H1 (cell line): ENCODE results near the gene ABCC2. TPM values are rescaled to one million over a fixed set of nuclear protein-coding genes. Genes with fewer than 3 reads are reported as not detected.
"Not testable (repeated sequence)": the region's sequence is repeated elsewhere in the genome, so short reads cannot be mapped to it uniquely, and the experiment has no call there.

Experiments
- CTCF ChIA-PET: fragments of 300-600 bp; sonication (Branson Sonifier 250); formaldehyde crosslinking; loops from one replicate; lab custom pipeline; 2021; ENCODE audit not compliant: partially characterized antibody; lab: Charles Lee
- POLR2A ChIA-PET: fragments of 300-600 bp; sonication (Branson Sonifier 250); formaldehyde crosslinking; loops from one replicate; lab custom pipeline; 2021; ENCODE audit warnings: inconsistent platforms; ENCODE audit not compliant: partially characterized antibody; lab: Charles Lee
- DNase-seq, 2 experiments: peaks; one replicate each; pipeline versions ENCODE4 v3.0.0 to v3.0.0-alpha.2; 2010 to 2022; ENCODE audit warnings: low spot score in 2 of 2, low read depth in 1 of 2, mixed read lengths in 1 of 2
- FAIRE-seq: peaks from 2 replicates; lab custom pipeline; 2011; peaks lifted over from hg19 to GRCh38; lab: Jason Lieb, UNC
- H2AFZ ChIP-seq: 2 replicates; pipeline ENCODE4 v1.8.1; 2012; ENCODE audit warnings: low read length, inconsistent platforms
- H2AK5ac ChIP-seq: 2 replicates; pipeline ENCODE4 v1.6.1; 2013; ENCODE audit warnings: low read depth, low read length
- H2BK120ac ChIP-seq: replicated peaks from 2 replicates; pipeline ENCODE3; 2013; ENCODE audit warnings: low read depth, low read length, inconsistent platforms
- H2BK12ac ChIP-seq: 2 replicates; pipeline ENCODE4 v1.6.1; 2013; ENCODE audit warnings: low read depth, low read length
- H2BK15ac ChIP-seq: 2 replicates; pipeline ENCODE4 v1.6.1; 2013; ENCODE audit warnings: low read length
- H2BK20ac ChIP-seq: 2 replicates; pipeline ENCODE4 v1.6.1; 2013; ENCODE audit warnings: low read length
- H2BK5ac ChIP-seq: 2 replicates; pipeline ENCODE4 v1.6.1; 2013; ENCODE audit warnings: low read depth, low read length
- H3K14ac ChIP-seq: 2 replicates; pipeline ENCODE4 v1.6.1; 2013; ENCODE audit warnings: inconsistent platforms; ENCODE audit not compliant: insufficient read length
- H3K18ac ChIP-seq: 2 replicates; pipeline ENCODE4 v1.6.1; 2013; ENCODE audit warnings: low read length; ENCODE audit errors: extremely low read depth
- H3K23ac ChIP-seq: 2 replicates; pipeline ENCODE4 v1.6.1; 2013; ENCODE audit warnings: inconsistent platforms; ENCODE audit not compliant: insufficient read length
- H3K23me2 ChIP-seq: 2 replicates; pipeline ENCODE4 v1.6.1; 2013; ENCODE audit warnings: low read depth, low read length
- H3K27ac ChIP-seq: 2 replicates; pipeline ENCODE4 v1.6.1; 2011; ENCODE audit warnings: low read depth, low read length, inconsistent platforms
- H3K27me3 ChIP-seq, 4 experiments: replicated peaks in 1 of 4; 1 replicate in 1 of 4; 2 replicates in 3 of 4; pipeline versions ENCODE4 v1.6.1 to v1.8.1; 2011 to 2013; ENCODE audit warnings: low read length in 3 of 4, mild to moderate bottlenecking in 3 of 4, inconsistent platforms in 2 of 4, mixed read lengths in 2 of 4, moderate library complexity in 1 of 4; ENCODE audit not compliant: control insufficient read depth in 3 of 4, insufficient read depth in 3 of 4; ENCODE audit errors: extremely low read depth in 1 of 4
- H3K36me3 ChIP-seq, 4 experiments: 2 replicates each; pipeline versions ENCODE4 v1.6.1 to v1.8.1; 2011 to 2013; ENCODE audit warnings: mild to moderate bottlenecking in 4 of 4, low read length in 3 of 4, moderate library complexity in 2 of 4, control low read depth in 1 of 4, inconsistent platforms in 1 of 4; ENCODE audit not compliant: insufficient read depth in 4 of 4, control insufficient read depth in 2 of 4
- H3K4ac ChIP-seq: replicated peaks from 2 replicates; pipeline ENCODE3; 2013; ENCODE audit warnings: low read length, low read depth, mixed read lengths, inconsistent platforms; ENCODE audit not compliant: insufficient read length
- H3K4me1 ChIP-seq, 4 experiments: replicated peaks in 1 of 4; 1 replicate in 1 of 4; 2 replicates in 3 of 4; pipeline versions ENCODE4 v1.6.1 to v1.8.1; 2011 to 2013; ENCODE audit warnings: low read length in 3 of 4, inconsistent platforms in 2 of 4, mixed read lengths in 1 of 4; ENCODE audit not compliant: insufficient read depth in 4 of 4, control insufficient read depth in 3 of 4
- H3K4me2 ChIP-seq, 2 experiments: 2 replicates each; pipeline versions ENCODE4 v1.6.1 to v1.8.1; 2011 to 2013; ENCODE audit warnings: low read depth in 2 of 2, low read length in 2 of 2, control low read depth in 1 of 2, inconsistent platforms in 1 of 2, mild to moderate bottlenecking in 1 of 2; ENCODE audit not compliant: insufficient read depth in 1 of 2
- H3K4me3 ChIP-seq, 4 experiments: fragments of 200-600, 300-600 bp in 1 of 4; sonication (generic), shearing (Covaris generic), sonication (Bioruptor Twin) in 1 of 4; 2 replicates each; pipeline versions ENCODE4 v1.5.1 to v1.8.1; 2011 to 2016; ENCODE audit warnings: low read length in 4 of 4, low read depth in 3 of 4, control low read depth in 2 of 4, inconsistent platforms in 2 of 4, mild to moderate bottlenecking in 2 of 4, mixed read lengths in 1 of 4, moderate library complexity in 1 of 4; ENCODE audit not compliant: insufficient read depth in 2 of 4; ENCODE audit errors: extremely low read depth in 1 of 4
- H3K56ac ChIP-seq: replicated peaks from 2 replicates; pipeline ENCODE3; 2013; ENCODE audit warnings: low read depth, mild to moderate bottlenecking, mixed read lengths, low read length, inconsistent platforms; ENCODE audit not compliant: insufficient read length
- H3K79me1 ChIP-seq: 2 replicates; pipeline ENCODE4 v1.6.1; 2013; ENCODE audit warnings: low read depth, low read length, control low read depth
- H3K79me2 ChIP-seq, 2 experiments: 2 replicates each; pipeline versions ENCODE4 v1.6.1 to v1.8.1; 2012 to 2013; ENCODE audit warnings: low read length in 2 of 2, mild to moderate bottlenecking in 2 of 2, inconsistent platforms in 1 of 2; ENCODE audit not compliant: insufficient read depth in 2 of 2, control insufficient read depth in 1 of 2
- H3K9ac ChIP-seq, 4 experiments: replicated peaks in 1 of 4; 1 replicate in 1 of 4; 2 replicates in 3 of 4; pipeline versions ENCODE4 v1.6.1 to v1.8.1; 2011 to 2013; ENCODE audit warnings: low read depth in 3 of 4, low read length in 3 of 4, control low read depth in 2 of 4, mild to moderate bottlenecking in 2 of 4, moderate library complexity in 2 of 4, inconsistent platforms in 1 of 4; ENCODE audit errors: extremely low read depth in 1 of 4
- H3K9me3 ChIP-seq, 2 experiments: 2 replicates each; pipeline versions ENCODE4 v1.6.1 to v1.8.1; 2012 to 2013; ENCODE audit warnings: mild to moderate bottlenecking in 2 of 2, moderate library complexity in 2 of 2, control low read depth in 1 of 2, inconsistent platforms in 1 of 2, low read depth in 1 of 2, low read length in 1 of 2, mixed read lengths in 1 of 2; ENCODE audit not compliant: insufficient read depth in 2 of 2
- H4K20me1 ChIP-seq, 2 experiments: replicated peaks in 1 of 2; 2 replicates each; pipeline versions ENCODE3 to v1.8.1; 2011 to 2013; ENCODE audit warnings: inconsistent platforms in 2 of 2, low read length in 2 of 2, mild to moderate bottlenecking in 1 of 2; ENCODE audit not compliant: insufficient read depth in 2 of 2, control insufficient read depth in 1 of 2
- H4K5ac ChIP-seq: 2 replicates; pipeline ENCODE4 v1.6.1; 2013; ENCODE audit warnings: low read length, low read depth, mixed read lengths, inconsistent platforms; ENCODE audit not compliant: insufficient read length
- H4K8ac ChIP-seq: 2 replicates; pipeline ENCODE4 v1.8.0; 2013; ENCODE audit warnings: mild to moderate bottlenecking, moderate library complexity, low read length, inconsistent platforms; ENCODE audit not compliant: insufficient read depth; ENCODE audit errors: extremely low read depth
- H4K91ac ChIP-seq: replicated peaks from 2 replicates; pipeline ENCODE3; 2013; ENCODE audit warnings: low read length, mixed read lengths, inconsistent platforms; ENCODE audit not compliant: insufficient read length
- WGBS, 2 experiments: shearing (Covaris generic) in 1 of 2; methylation state at CpG; one replicate each; pipeline versions ENCODE4 v1.1.6 to v1.1.7; 2013 to 2015; ENCODE audit warnings: low lambda C conversion rate in 2 of 2, mixed read lengths in 2 of 2, inconsistent platforms in 1 of 2, low coverage in 1 of 2, missing lambda C conversion rate in 1 of 2; ENCODE audit not compliant: insufficient replicate concordance in 2 of 2, insufficient coverage in 1 of 2, insufficient read length in 1 of 2; ENCODE audit errors: extremely low coverage in 1 of 2, missing lambda C conversion rate in 1 of 2; 5-methylcytosine and 5-hydroxymethylcytosine counted together
- polyA plus RNA-seq, 7 experiments: library from polyadenylated mRNA; depleted of rRNA in 3 of 7; stranded (reverse) in 5 of 7; unstranded in 2 of 7; fragments of >200 nt in 5 of 7; fragments of 200-250 nt in 2 of 7; gene quantifications; 1 replicate in 5 of 7; 2 replicates in 1 of 7; 4 replicates in 1 of 7; pipeline versions ENCODE4 v1.2.1 to v1.2.3, GENCODE V29; 2011 to 2013; ENCODE audit warnings: missing spikeins in 2 of 7, mixed read lengths in 2 of 7
- total RNA-seq: library from RNA; stranded (reverse); fragmentation: NEBNext Ultra II Directional; extraction: Animal tissue kit (Norgen Biotek cat#: 25700); gene quantifications from 2 replicates; pipeline ENCODE4 v1.2.1, GENCODE V29; 2021

Gene ABCC2
- total and polyA plus RNA-seq, 2 of the 8 experiments (the other 6 are each of a cell fraction or from before 2014, with no cell fraction given), result 0.74 to 1.1 TPM

- H3K4me2 ChIP-seq, H3K79me1 ChIP-seq, H2BK20ac ChIP-seq, H3K79me2 ChIP-seq, H4K91ac ChIP-seq, H3K4ac ChIP-seq, H3K4me1 ChIP-seq, H3K23ac ChIP-seq, H3K18ac ChIP-seq, H2BK120ac ChIP-seq, H3K36me3 ChIP-seq, H2BK5ac ChIP-seq, H3K27me3 ChIP-seq, H3K9ac ChIP-seq, H2BK15ac ChIP-seq, H2AFZ ChIP-seq, H3K4me3 ChIP-seq, H3K9me3 ChIP-seq, FAIRE-seq, H2AK5ac ChIP-seq, CTCF ChIA-PET, H3K14ac ChIP-seq, H4K20me1 ChIP-seq, H3K27ac ChIP-seq, H2BK12ac ChIP-seq, POLR2A ChIA-PET, DNase-seq, H3K23me2 ChIP-seq, H4K8ac ChIP-seq, H4K5ac ChIP-seq, H3K56ac ChIP-seq: not testable (repeated sequence)
- whole genome bisulfite sequencing, 2 experiments, result 96% methylated on average over 2 of the region's 2 CpGs; no CpG with 5 or more reads in 1 of the 2 experiments
These were observed 58.4 kb downstream of the ABCC2 start for GRCh38 chr10:99840859-99841258.
